ENCODE data around the gene GAB4.

Gene GAB4

DNA sequence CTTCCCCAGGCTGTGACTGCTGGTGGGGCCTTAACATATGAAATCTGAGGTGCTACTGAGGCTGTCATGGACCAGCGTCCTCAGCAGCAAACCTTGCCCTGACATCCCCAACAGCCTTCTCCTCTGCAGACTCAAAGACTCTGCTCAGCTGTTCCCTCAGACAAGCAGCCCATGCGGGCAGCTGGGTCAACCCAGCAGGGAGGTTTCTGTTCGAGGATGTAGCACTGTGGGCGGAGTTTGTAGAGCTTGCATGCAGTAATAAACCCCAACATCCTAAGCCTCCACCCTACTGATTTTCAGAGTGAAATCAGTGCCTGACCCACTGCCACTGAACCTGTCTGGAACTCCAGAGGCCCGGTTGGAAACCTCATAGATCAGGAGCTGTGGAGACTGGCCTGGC lies 94.0 kb downstream of the GAB4 start:
- DNase-seq (ENCODE audit: low read depth, low spot score) = no peak
- no peak overlapping the region for H3K27ac ChIP-seq
- H3K4me3 ChIP-seq = no peak overlapping the region
- H3K9ac ChIP-seq (ENCODE audit: insufficient read length) = no peak overlapping the region
- no peaks in the 10 kb centered on the region for H3K9me3 ChIP-seq (ENCODE audit: low read depth, low read length)
- no peaks in the 10 kb centered on the region for H3K36me3 ChIP-seq (ENCODE audit: insufficient read depth, low read length)
- no peak for TF ChIP-seq FOXP2 (optimal IDR thresholded peaks at IDR 0.05; ENCODE audit: control extremely low read depth, extremely low read length, insufficient read depth)
- TF ChIP-seq POLR2AphosphoS5 (IDR thresholded peaks at IDR 0.05; ENCODE audit: borderline replicate concordance, low read depth, low read length) = no peak

DNA sequence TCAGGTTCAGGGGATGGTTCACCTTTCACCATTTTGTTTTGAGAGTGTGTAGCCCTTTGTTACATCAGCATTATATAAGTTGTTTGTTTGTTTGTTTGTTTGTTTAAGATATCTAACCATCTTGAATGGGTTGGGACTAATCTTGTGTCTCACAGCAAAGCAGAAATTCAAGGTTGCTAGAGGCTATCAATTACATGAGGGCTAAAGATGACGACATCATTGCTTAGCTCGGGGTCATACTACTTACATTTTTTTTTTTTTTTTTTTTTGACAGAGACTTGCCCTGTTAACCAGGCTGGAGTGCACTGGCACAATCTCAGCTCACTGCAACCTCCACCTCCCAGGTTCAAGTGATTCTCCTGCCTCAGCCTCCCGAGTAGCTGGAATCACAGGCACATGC lies 95.7 kb downstream of the GAB4 start:
- no peak for TF ChIP-seq FOXP2 (optimal IDR thresholded peaks at IDR 0.05; ENCODE audit: control extremely low read depth, extremely low read length, insufficient read depth)
- TF ChIP-seq POLR2AphosphoS5 (IDR thresholded peaks at IDR 0.05; ENCODE audit: borderline replicate concordance, low read depth, low read length) = no peak
- TF ChIP-seq EZH2 (IDR thresholded peaks at IDR 0.05) = no peak
- no peak overlapping the region for H3K27ac ChIP-seq
- H3K9me3 ChIP-seq (ENCODE audit: low read depth, low read length) = no peaks in the 10 kb centered on the region
- no peaks in the 10 kb centered on the region for H3K36me3 ChIP-seq (ENCODE audit: insufficient read depth, low read length)
- no peak overlapping the region for H3K4me3 ChIP-seq
- no peak overlapping the region for H3K9ac ChIP-seq (ENCODE audit: insufficient read length)
- no peak for DNase-seq (ENCODE audit: low read depth, low spot score)

Data from SK-N-MC (cell line).